ENCODE results near the gene NPLOC4. TPM values are rescaled to one million over a fixed set of nuclear protein-coding genes. Genes with fewer than 3 reads are reported as not detected.
A peak's percentile ranks its signal among the peaks of the same experiment; 100 is the strongest.

NPLOC4 gene
- total and polyA plus RNA-seq, 2 of the 13 experiments (the other 11 are each of a cell fraction or from before 2014, with no cell fraction given): 57.0 to 97.0 TPM

DNA sequence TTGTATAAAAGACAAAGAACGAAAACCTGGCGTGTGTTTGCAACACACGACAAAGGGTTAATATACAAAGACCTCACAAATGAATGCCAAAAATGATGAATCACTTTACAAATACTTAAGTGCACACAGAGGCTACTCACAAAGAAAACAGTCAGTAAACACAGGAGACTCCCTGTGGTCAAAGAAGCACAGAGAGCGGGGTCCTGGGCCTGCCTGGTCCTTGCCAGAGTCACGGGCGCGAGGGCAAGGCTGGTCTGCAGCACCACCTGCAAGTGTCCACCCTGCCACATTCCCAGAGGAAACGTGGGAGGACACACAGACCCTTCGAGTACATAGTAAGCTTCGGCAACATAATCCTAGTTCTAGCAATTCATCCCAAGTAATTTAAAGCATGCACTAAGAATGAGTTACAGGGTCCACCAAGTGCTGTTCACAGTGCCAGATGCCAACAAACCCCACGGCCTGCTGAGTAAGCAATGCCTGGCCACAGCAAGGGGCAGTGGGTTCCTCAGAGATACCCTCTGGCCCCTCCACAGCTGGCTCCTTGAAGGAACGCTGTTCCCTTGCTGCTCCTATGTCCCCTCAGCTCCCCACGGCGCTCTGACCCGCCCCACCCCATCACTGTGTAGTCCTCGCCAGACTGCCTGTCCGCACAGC lies 60.2 kb downstream of the NPLOC4 start (continued):
- no peak for TF ChIP-seq YY1 (IDR thresholded peaks at IDR 0.05; ENCODE audit: insufficient read depth, insufficient replicate concordance, low read depth, low read length)
- TF ChIP-seq, protein P1, sequence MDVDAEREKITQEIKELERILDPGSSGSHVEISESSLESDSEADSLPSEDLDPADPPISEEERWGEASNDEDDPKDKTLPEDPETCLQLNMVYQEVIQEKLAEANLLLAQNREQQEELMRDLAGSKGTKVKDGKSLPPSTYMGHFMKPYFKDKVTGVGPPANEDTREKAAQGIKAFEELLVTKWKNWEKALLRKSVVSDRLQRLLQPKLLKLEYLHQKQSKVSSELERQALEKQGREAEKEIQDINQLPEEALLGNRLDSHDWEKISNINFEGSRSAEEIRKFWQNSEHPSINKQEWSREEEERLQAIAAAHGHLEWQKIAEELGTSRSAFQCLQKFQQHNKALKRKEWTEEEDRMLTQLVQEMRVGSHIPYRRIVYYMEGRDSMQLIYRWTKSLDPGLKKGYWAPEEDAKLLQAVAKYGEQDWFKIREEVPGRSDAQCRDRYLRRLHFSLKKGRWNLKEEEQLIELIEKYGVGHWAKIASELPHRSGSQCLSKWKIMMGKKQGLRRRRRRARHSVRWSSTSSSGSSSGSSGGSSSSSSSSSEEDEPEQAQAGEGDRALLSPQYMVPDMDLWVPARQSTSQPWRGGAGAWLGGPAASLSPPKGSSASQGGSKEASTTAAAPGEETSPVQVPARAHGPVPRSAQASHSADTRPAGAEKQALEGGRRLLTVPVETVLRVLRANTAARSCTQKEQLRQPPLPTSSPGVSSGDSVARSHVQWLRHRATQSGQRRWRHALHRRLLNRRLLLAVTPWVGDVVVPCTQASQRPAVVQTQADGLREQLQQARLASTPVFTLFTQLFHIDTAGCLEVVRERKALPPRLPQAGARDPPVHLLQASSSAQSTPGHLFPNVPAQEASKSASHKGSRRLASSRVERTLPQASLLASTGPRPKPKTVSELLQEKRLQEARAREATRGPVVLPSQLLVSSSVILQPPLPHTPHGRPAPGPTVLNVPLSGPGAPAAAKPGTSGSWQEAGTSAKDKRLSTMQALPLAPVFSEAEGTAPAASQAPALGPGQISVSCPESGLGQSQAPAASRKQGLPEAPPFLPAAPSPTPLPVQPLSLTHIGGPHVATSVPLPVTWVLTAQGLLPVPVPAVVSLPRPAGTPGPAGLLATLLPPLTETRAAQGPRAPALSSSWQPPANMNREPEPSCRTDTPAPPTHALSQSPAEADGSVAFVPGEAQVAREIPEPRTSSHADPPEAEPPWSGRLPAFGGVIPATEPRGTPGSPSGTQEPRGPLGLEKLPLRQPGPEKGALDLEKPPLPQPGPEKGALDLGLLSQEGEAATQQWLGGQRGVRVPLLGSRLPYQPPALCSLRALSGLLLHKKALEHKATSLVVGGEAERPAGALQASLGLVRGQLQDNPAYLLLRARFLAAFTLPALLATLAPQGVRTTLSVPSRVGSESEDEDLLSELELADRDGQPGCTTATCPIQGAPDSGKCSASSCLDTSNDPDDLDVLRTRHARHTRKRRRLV (CRISPR knock-in tag; IDR thresholded peaks at IDR 0.05): no peak
- no peak; the same call in 1 of the 2 replicates for TF ChIP-seq ZNF816 (CRISPR knock-in tag; IDR thresholded peaks at IDR 0.05; ENCODE audit: borderline replicate concordance)
- TF ChIP-seq, protein P2, sequence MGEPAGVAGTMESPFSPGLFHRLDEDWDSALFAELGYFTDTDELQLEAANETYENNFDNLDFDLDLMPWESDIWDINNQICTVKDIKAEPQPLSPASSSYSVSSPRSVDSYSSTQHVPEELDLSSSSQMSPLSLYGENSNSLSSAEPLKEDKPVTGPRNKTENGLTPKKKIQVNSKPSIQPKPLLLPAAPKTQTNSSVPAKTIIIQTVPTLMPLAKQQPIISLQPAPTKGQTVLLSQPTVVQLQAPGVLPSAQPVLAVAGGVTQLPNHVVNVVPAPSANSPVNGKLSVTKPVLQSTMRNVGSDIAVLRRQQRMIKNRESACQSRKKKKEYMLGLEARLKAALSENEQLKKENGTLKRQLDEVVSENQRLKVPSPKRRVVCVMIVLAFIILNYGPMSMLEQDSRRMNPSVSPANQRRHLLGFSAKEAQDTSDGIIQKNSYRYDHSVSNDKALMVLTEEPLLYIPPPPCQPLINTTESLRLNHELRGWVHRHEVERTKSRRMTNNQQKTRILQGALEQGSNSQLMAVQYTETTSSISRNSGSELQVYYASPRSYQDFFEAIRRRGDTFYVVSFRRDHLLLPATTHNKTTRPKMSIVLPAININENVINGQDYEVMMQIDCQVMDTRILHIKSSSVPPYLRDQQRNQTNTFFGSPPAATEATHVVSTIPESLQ (CRISPR knock-in tag; conservative IDR thresholded peaks at IDR 0.05): no peak
- TF ChIP-seq ZFP62 (CRISPR knock-in tag; IDR thresholded peaks at IDR 0.05): no peak
- TF ChIP-seq, protein P3, sequence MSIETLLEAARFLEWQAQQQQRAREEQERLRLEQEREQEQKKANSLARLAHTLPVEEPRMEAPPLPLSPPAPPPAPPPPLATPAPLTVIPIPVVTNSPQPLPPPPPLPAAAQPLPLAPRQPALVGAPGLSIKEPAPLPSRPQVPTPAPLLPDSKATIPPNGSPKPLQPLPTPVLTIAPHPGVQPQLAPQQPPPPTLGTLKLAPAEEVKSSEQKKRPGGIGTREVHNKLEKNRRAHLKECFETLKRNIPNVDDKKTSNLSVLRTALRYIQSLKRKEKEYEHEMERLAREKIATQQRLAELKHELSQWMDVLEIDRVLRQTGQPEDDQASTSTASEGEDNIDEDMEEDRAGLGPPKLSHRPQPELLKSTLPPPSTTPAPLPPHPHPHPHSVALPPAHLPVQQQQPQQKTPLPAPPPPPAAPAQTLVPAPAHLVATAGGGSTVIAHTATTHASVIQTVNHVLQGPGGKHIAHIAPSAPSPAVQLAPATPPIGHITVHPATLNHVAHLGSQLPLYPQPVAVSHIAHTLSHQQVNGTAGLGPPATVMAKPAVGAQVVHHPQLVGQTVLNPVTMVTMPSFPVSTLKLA (IDR thresholded peaks at IDR 0.05): no peak
- no peak for TF ChIP-seq ZNF441 (CRISPR knock-in tag; IDR thresholded peaks at IDR 0.05; ENCODE audit: borderline replicate concordance)
- no peak for TF ChIP-seq KAT8 (CRISPR knock-in tag; IDR thresholded peaks at IDR 0.05)
- no peak for TF ChIP-seq ZNF468 (CRISPR knock-in tag; IDR thresholded peaks at IDR 0.05)
- TF ChIP-seq MAFK (conservative IDR thresholded peaks at IDR 0.05 in 1 of 2, IDR thresholded peaks at IDR 0.05 in 1 of 2; ENCODE audit: low read length in 2 of 2): peak; percentile 25 to 30; a peak in 1 of 4 replicates
- TF ChIP-seq, protein P4, sequence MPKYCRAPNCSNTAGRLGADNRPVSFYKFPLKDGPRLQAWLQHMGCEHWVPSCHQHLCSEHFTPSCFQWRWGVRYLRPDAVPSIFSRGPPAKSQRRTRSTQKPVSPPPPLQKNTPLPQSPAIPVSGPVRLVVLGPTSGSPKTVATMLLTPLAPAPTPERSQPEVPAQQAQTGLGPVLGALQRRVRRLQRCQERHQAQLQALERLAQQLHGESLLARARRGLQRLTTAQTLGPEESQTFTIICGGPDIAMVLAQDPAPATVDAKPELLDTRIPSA (CRISPR knock-in tag; IDR thresholded peaks at IDR 0.05; ENCODE audit: borderline replicate concordance): no peak
- no peak for TF ChIP-seq HOXA9 (CRISPR knock-in tag; IDR thresholded peaks at IDR 0.05; ENCODE audit: borderline replicate concordance)
- no peak for TF ChIP-seq FOXM1 (CRISPR knock-in tag; IDR thresholded peaks at IDR 0.05)
- TF ChIP-seq ISL2 (CRISPR knock-in tag; IDR thresholded peaks at IDR 0.05): peak; percentile 50; the same call in 1 of the 2 replicates
- no peak for TF ChIP-seq LCORL (IDR thresholded peaks at IDR 0.05)
- no peak for TF ChIP-seq LCORL (CRISPR knock-in tag; IDR thresholded peaks at IDR 0.05)
- TF ChIP-seq, protein P5, sequence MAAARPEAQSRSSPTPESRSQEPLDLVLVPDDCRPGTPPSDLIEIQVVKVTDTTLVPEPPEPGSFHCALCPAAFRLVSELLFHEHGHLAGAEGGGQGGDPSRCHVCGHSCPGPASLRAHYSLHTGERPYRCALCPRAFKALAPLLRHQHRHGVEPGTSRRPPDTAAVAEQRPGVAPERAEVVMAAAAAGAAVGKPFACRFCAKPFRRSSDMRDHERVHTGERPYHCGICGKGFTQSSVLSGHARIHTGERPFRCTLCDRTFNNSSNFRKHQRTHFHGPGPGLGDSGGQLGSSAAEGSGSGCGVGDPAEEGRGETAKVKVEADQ (CRISPR knock-in tag; IDR thresholded peaks at IDR 0.05; ENCODE audit: borderline replicate concordance): no peak
- TF ChIP-seq, protein P6, sequence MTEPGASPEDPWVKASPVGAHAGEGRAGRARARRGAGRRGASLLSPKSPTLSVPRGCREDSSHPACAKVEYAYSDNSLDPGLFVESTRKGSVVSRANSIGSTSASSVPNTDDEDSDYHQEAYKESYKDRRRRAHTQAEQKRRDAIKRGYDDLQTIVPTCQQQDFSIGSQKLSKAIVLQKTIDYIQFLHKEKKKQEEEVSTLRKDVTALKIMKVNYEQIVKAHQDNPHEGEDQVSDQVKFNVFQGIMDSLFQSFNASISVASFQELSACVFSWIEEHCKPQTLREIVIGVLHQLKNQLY (CRISPR knock-in tag; IDR thresholded peaks at IDR 0.05): no peak
- no peak for TF ChIP-seq ARNT (IDR thresholded peaks at IDR 0.05)

Data from HepG2 (cell line).